Endothelial cell of umbilical vein (primary cell): ENCODE results near the gene VCAN. TPM values are rescaled to one million over a fixed set of nuclear protein-coding genes. Genes with fewer than 3 reads are reported as not detected.

Source experiments
- BruUV-seq: library from RNA; stranded (reverse); fragments of 400-500 nt; replicated peaks from 2 replicates; lab custom pipeline; 2021; lab: Mats Ljungman, UMichigan
- CTCF ChIA-PET: fragments of 300-600, 350-600 bp; sonication (Branson Sonifier 250); formaldehyde crosslinking; loops from one replicate; lab custom pipeline; 2021; ENCODE audit warnings: antibody characterized with exemption, inconsistent platforms; lab: Charles Lee
- POLR2A ChIA-PET: fragments of 300-600, 350-600 bp; sonication (Branson Sonifier 250); formaldehyde crosslinking; loops from one replicate; lab custom pipeline; 2021; ENCODE audit warnings: antibody characterized with exemption, inconsistent platforms; lab: Charles Lee
- DNase-seq: peaks from one replicate; pipeline ENCODE4 v3.0.0-alpha.2; 2011; ENCODE audit warnings: low read depth, low spot score
- FAIRE-seq: peaks from 2 replicates; lab custom pipeline; 2011; peaks lifted over from hg19 to GRCh38; lab: Jason Lieb, UNC
- H2AFZ ChIP-seq: 2 replicates; pipeline ENCODE4 v1.6.0; 2012; ENCODE audit warnings: low read depth, low read length, control low read depth, inconsistent platforms
- H3K27ac ChIP-seq: 2 replicates; pipeline ENCODE4 v1.5.1; 2011; ENCODE audit warnings: low read depth, mild to moderate bottlenecking, control low read depth, low read length, moderate library complexity; ENCODE audit not compliant: insufficient read depth
- H3K27me3 ChIP-seq, 2 experiments: 2 replicates each; pipeline versions ENCODE4 v1.6.0 to v1.6.1; 2011; ENCODE audit warnings: low read length in 2 of 2, mixed read lengths in 1 of 2; ENCODE audit not compliant: control insufficient read depth in 2 of 2, insufficient read depth in 2 of 2
- H3K36me3 ChIP-seq, 2 experiments: 2 replicates in 1 of 2; 3 replicates in 1 of 2; pipeline ENCODE4 v1.5.1; 2011; ENCODE audit warnings: low read length in 2 of 2, mild to moderate bottlenecking in 1 of 2, moderate library complexity in 1 of 2; ENCODE audit not compliant: control insufficient read depth in 2 of 2, insufficient read depth in 2 of 2; ENCODE audit errors: extremely low read depth in 1 of 2
- H3K4me1 ChIP-seq: 3 replicates; pipeline ENCODE4 v1.5.1; 2011; ENCODE audit warnings: mild to moderate bottlenecking, low read length; ENCODE audit not compliant: control insufficient read depth, insufficient read depth; ENCODE audit errors: extremely low read depth
- H3K4me2 ChIP-seq: 2 replicates; pipeline ENCODE4 v1.6.1; 2011; ENCODE audit warnings: low read length, control low read depth, mixed read lengths; ENCODE audit not compliant: insufficient read depth
- H3K4me3 ChIP-seq, 3 experiments: fragments of 200-600 bp in 1 of 3; sonication (generic), shearing (Covaris generic) in 1 of 3; replicated peaks in 1 of 3; 2 replicates each; pipeline ENCODE4 v1.5.1; 2011 to 2016; ENCODE audit warnings: control low read depth in 3 of 3, low read length in 3 of 3, mild to moderate bottlenecking in 2 of 3, inconsistent platforms in 1 of 3, low read depth in 1 of 3, moderate library complexity in 1 of 3; ENCODE audit not compliant: insufficient read depth in 1 of 3
- H3K79me2 ChIP-seq: 2 replicates; pipeline ENCODE4 v1.6.0; 2012; ENCODE audit warnings: low read length, inconsistent platforms; ENCODE audit not compliant: control insufficient read depth, insufficient read depth
- H3K9ac ChIP-seq: replicated peaks from 2 replicates; pipeline ENCODE3; 2011; ENCODE audit warnings: low read length, control low read depth; ENCODE audit not compliant: insufficient read depth; ENCODE audit errors: extremely low read depth
- H3K9me1 ChIP-seq: replicated peaks from 3 replicates; pipeline ENCODE4 v1.6.0; 2011; ENCODE audit warnings: mild to moderate bottlenecking, low read length; ENCODE audit not compliant: control insufficient read depth, insufficient read depth; ENCODE audit errors: extremely low read depth
- H3K9me3 ChIP-seq: replicated peaks from 2 replicates; pipeline ENCODE4 v1.5.1; 2012; ENCODE audit warnings: low read length, inconsistent platforms; ENCODE audit not compliant: control insufficient read depth, insufficient read depth
- H4K20me1 ChIP-seq: replicated peaks from 2 replicates; pipeline ENCODE3; 2011; ENCODE audit warnings: mild to moderate bottlenecking, low read length; ENCODE audit not compliant: control insufficient read depth, insufficient read depth; ENCODE audit errors: extremely low read depth
- EZH2 ChIP-seq: IDR thresholded peaks from 2 replicates; pipeline ENCODE4 v1.6.1; 2012; ENCODE audit warnings: borderline replicate concordance, low read depth, mild to moderate bottlenecking, moderate library complexity, low read length, inconsistent platforms; ENCODE audit not compliant: severe bottlenecking
- FOS ChIP-seq: IDR thresholded peaks from 2 replicates; pipeline ENCODE4 v1.6.1; 2011; ENCODE audit warnings: mild to moderate bottlenecking, low read length, moderate library complexity, borderline replicate concordance; ENCODE audit not compliant: insufficient read depth
- GATA2 ChIP-seq: IDR thresholded peaks from 2 replicates; pipeline ENCODE4 v1.7.0; 2011; ENCODE audit warnings: low read depth, mild to moderate bottlenecking, moderate library complexity, mixed read lengths, low read length; ENCODE audit not compliant: insufficient read length, insufficient read depth
- JUN ChIP-seq: IDR thresholded peaks from 2 replicates; pipeline ENCODE4 v1.6.1; 2011; ENCODE audit warnings: borderline replicate concordance, low read depth; ENCODE audit not compliant: insufficient read length, insufficient read depth
- MAX ChIP-seq: IDR thresholded peaks from 2 replicates; pipeline ENCODE4 v1.6.1; 2011; ENCODE audit not compliant: insufficient read depth, insufficient read length
- MYC ChIP-seq: IDR thresholded peaks from one replicate; pipeline ENCODE4 v1.6.1; 2011; ENCODE audit warnings: mild to moderate bottlenecking, low read depth, low read length
- POLR2A ChIP-seq: IDR thresholded peaks from 2 replicates; pipeline ENCODE4 v1.6.1; 2012; ENCODE audit warnings: low read depth, mild to moderate bottlenecking, control low read depth, low read length
- POLR2AphosphoS5 ChIP-seq: IDR thresholded peaks from 2 replicates; pipeline ENCODE4 v1.6.1; 2012; ENCODE audit warnings: low read depth, mild to moderate bottlenecking, control low read depth, low read length, moderate library complexity; ENCODE audit not compliant: insufficient read depth
- dilution Hi-C: fragments of 300-500 bp; cut with MboI; formaldehyde crosslinking; loops from one replicate; pipeline ENCODE4 v1.15.0; 2019; ENCODE audit warnings: low sequenced_read_pairs; ENCODE audit not compliant: extremely low pct_ligation_motif_present
- intact Hi-C: fragments of 100-400 bp; cut with micrococcal nuclease; formaldehyde crosslinking; loops from one replicate; pipeline ENCODE4 v1.10.0; 2022
- polyA plus RNA-seq, 4 experiments: library from polyadenylated mRNA; depleted of rRNA in 3 of 4; stranded (reverse) in 3 of 4; unstranded in 1 of 4; fragments of >200 nt; gene quantifications; 2 replicates each; pipeline versions ENCODE4 v1.2.1 to v1.2.3, GENCODE V29; 2011 to 2012; ENCODE audit warnings: missing spikeins in 1 of 4
- total RNA-seq: library from RNA; stranded (reverse); gene quantifications from 2 replicates; pipeline ENCODE4 v1.2.3, GENCODE V29; 2021
- TF ChIP-seq, protein P1 (sequence below), 2 donors: IDR thresholded peaks; 1 replicate in 1 of 2; 2 replicates in 1 of 2; pipeline ENCODE4 v1.5.1; 2011; ENCODE audit warnings: low read length in 2 of 2, mild to moderate bottlenecking in 2 of 2, moderate library complexity in 2 of 2, control low read depth in 1 of 2, inconsistent platforms in 1 of 2, low read depth in 1 of 2; ENCODE audit not compliant: insufficient read depth in 1 of 2; ENCODE audit errors: extremely low read depth in 1 of 2

VCAN gene
- total and polyA plus RNA-seq, 2 donors (not counting 3 experiments of a cell fraction or from before 2014, with no cell fraction given) = 0.35 to 1.2 TPM

DNA sequence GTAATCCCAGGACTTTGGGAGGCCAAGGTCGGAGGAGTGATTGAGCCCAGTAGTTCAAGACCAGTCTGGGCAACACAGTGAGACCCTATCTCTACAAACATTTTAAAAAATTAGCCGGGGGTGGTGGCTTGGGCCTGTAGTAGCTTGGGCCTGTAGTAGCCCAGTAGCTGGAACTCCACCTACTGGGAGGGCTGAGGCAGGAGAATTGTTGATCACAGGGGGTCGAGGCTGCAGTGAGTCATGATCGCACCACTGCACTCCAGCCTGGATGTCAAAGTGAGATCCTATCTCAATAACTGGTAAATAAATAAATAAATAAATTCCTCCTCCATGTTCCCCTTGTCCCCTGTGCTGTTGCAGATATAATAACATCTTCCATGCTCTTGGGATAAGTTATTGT lies 14.3 kb downstream of the VCAN start:
- Histone ChIP-seq H4K20me1 (no peaks in the 10 kb centered on the region), H3K36me3 (no peaks in the 10 kb centered on the region), H3K9me3 (no peaks in the 10 kb centered on the region), H3K27ac (no peak overlapping the region), H3K4me2 (no peak overlapping the region), H3K9me1 (no peaks in the 10 kb centered on the region), H3K9ac (no peak overlapping the region), H3K4me1 (no peaks in the 10 kb centered on the region), H3K4me3 (no peak overlapping the region), H3K79me2 (no peaks in the 10 kb centered on the region), H2AFZ (no peak overlapping the region), H3K27me3 (peaks cover 6 to 14% of the 10 kb centered on the region in 2 experiments)
- FAIRE-seq = no peak
- DNase-seq = no peak
- intact Hi-C loops (no loop called here), dilution Hi-C loops (no loop called here)
- no peak for TF ChIP-seq FOS
- TF ChIP-seq MYC = no peak
- TF ChIP-seq, protein P1, sequence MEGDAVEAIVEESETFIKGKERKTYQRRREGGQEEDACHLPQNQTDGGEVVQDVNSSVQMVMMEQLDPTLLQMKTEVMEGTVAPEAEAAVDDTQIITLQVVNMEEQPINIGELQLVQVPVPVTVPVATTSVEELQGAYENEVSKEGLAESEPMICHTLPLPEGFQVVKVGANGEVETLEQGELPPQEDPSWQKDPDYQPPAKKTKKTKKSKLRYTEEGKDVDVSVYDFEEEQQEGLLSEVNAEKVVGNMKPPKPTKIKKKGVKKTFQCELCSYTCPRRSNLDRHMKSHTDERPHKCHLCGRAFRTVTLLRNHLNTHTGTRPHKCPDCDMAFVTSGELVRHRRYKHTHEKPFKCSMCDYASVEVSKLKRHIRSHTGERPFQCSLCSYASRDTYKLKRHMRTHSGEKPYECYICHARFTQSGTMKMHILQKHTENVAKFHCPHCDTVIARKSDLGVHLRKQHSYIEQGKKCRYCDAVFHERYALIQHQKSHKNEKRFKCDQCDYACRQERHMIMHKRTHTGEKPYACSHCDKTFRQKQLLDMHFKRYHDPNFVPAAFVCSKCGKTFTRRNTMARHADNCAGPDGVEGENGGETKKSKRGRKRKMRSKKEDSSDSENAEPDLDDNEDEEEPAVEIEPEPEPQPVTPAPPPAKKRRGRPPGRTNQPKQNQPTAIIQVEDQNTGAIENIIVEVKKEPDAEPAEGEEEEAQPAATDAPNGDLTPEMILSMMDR (IDR thresholded peaks at IDR 0.05; ENCODE audit: extremely low read depth in 1 of 2, insufficient read depth in 1 of 2, low read depth in 1 of 2, low read length in 2 of 2) = no peak
- no peak for TF ChIP-seq EZH2
- TF ChIP-seq JUN = no peak
- no peak for TF ChIP-seq POLR2A
- no peak for TF ChIP-seq GATA2
- ChIA-PET POLR2A (no interaction called here), CTCF (no interaction called here)
- BruUV-seq = no TSS peak

DNA sequence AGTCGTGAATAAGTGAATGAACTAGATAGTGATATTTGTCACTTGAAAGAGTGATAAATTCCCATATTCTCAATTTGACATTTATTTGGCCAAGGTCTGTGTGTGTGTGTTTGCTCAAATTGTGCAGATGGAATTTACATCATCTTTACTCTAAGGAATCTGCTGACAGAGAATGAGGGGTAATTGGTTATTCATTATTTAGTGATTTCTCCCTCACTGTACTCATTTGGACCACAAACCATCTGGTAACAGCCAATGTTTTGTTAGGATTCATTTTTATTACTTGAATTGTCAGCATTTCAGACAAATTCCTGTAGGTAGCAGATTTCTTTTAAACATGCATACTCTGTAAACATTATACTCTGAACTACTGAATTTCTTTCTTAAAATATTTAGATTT lies 15.6 kb downstream of the VCAN start:
- Histone ChIP-seq H3K9me3 (no peaks in the 10 kb centered on the region), H3K27me3 (peaks cover 6 to 10% of the 10 kb centered on the region in 2 experiments), H2AFZ (no peak overlapping the region), H3K36me3 (no peaks in the 10 kb centered on the region), H3K4me1 (no peaks in the 10 kb centered on the region), H4K20me1 (no peaks in the 10 kb centered on the region), H3K27ac (no peak overlapping the region), H3K9me1 (no peaks in the 10 kb centered on the region), H3K4me3 (no peak overlapping the region), H3K9ac (no peak overlapping the region), H3K79me2 (no peaks in the 10 kb centered on the region), H3K4me2 (no peak overlapping the region)
- intact Hi-C loops = no loop called here
- DNase-seq = no peak
- CTCF ChIA-PET = no interaction called here
- BruUV-seq = no TSS peak
- POLR2A ChIA-PET = no interaction called here
- TF ChIP-seq, protein P1 (IDR thresholded peaks at IDR 0.05; ENCODE audit: extremely low read depth in 1 of 2, insufficient read depth in 1 of 2, low read depth in 1 of 2, low read length in 2 of 2) = no peak
- no peak for TF ChIP-seq MYC
- TF ChIP-seq FOS = no peak
- no peak for TF ChIP-seq JUN
- TF ChIP-seq EZH2 = no peak
- no peak for TF ChIP-seq MAX
- TF ChIP-seq POLR2A = no peak
- no peak for TF ChIP-seq GATA2
- TF ChIP-seq POLR2AphosphoS5 = no peak
- FAIRE-seq = no peak
- dilution Hi-C loops = no loop called here
